A673 (cell line): ENCODE measurements around the gene SEC14L5. TPM values are rescaled to one million over a fixed set of nuclear protein-coding genes. Genes with fewer than 3 reads are reported as not detected.

ENCODE experiments used
- BruUV-seq: library from RNA; stranded (reverse); fragments of 400-500 nt; replicated peaks from 2 replicates; lab custom pipeline; 2021; lab: Mats Ljungman, UMichigan
- CTCF ChIA-PET: fragments of 300-600 bp; sonication (Branson Sonifier 250); formaldehyde crosslinking; loops from one replicate; lab custom pipeline; 2022; ENCODE audit warnings: antibody characterized with exemption; lab: Charles Lee
- POLR2A ChIA-PET: fragments of 300-600 bp; sonication (Branson Sonifier 250); formaldehyde crosslinking; loops from one replicate; lab custom pipeline; 2022; ENCODE audit warnings: antibody characterized with exemption; ENCODE audit not compliant: low non-redundant PET; lab: Charles Lee
- DNase-seq: peaks from one replicate; pipeline ENCODE4 v3.0.0-alpha.2; 2015; ENCODE audit warnings: low spot score
- H3K27ac ChIP-seq: fragments of 200-600 bp; sonication (generic); 2 replicates; pipeline ENCODE4 v1.5.1; 2016; ENCODE audit warnings: mixed run types, low read depth, mild to moderate bottlenecking, mixed read lengths, antibody characterized with exemption, low read length; ENCODE audit not compliant: poor library complexity, severe bottlenecking
- H3K27me3 ChIP-seq: fragments of 200-600 bp; sonication (generic); replicated peaks from 2 replicates; pipeline ENCODE4 v1.6.1; 2017; ENCODE audit warnings: mixed run types, low read depth, mild to moderate bottlenecking, mixed read lengths, antibody characterized with exemption, low read length; ENCODE audit not compliant: insufficient read depth, poor library complexity
- H3K36me3 ChIP-seq: fragments of 200-600 bp; sonication (generic); 2 replicates; pipeline ENCODE4 v1.6.1; 2016; ENCODE audit warnings: mixed run types, mild to moderate bottlenecking, mixed read lengths, antibody characterized with exemption, low read length; ENCODE audit not compliant: insufficient read depth, poor library complexity, severe bottlenecking
- H3K4me1 ChIP-seq: fragments of 200-600 bp; sonication (generic); 2 replicates; pipeline ENCODE4 v1.6.1; 2017; ENCODE audit warnings: mixed run types, mild to moderate bottlenecking, mixed read lengths, antibody characterized with exemption, low read length; ENCODE audit not compliant: insufficient read depth, poor library complexity, severe bottlenecking
- H3K4me3 ChIP-seq: fragments of 200-600 bp; sonication (generic); 2 replicates; pipeline ENCODE4 v1.5.1; 2016; ENCODE audit warnings: low read depth, mixed run types, mild to moderate bottlenecking, mixed read lengths, low read length; ENCODE audit not compliant: poor library complexity, severe bottlenecking
- H3K9me3 ChIP-seq: fragments of 200-600 bp; sonication (generic); 2 replicates; pipeline ENCODE4 v1.6.1; 2016; ENCODE audit warnings: mixed run types, low read depth, mild to moderate bottlenecking, mixed read lengths, antibody characterized with exemption, low read length; ENCODE audit not compliant: poor library complexity, severe bottlenecking
- CTCF ChIP-seq: fragments of 300-800, 200-600 bp; sonication (generic); conservative IDR thresholded peaks from 2 replicates; pipeline ENCODE4 v1.5.1; 2017; ENCODE audit warnings: low read depth, mild to moderate bottlenecking, antibody characterized with exemption, low read length, moderate library complexity, mixed read lengths
- EZH2 ChIP-seq: fragments of 200-600 bp; sonication (generic); IDR thresholded peaks from 2 replicates; pipeline ENCODE4 v1.6.1; 2017; ENCODE audit warnings: borderline replicate concordance, low read depth, mild to moderate bottlenecking, mixed read lengths, antibody characterized with exemption, low read length; ENCODE audit not compliant: poor library complexity, severe bottlenecking
- intact Hi-C: fragments of 100-400 bp; cut with micrococcal nuclease; formaldehyde crosslinking; loops from one replicate; pipeline ENCODE4 v1.10.0; 2022; ENCODE audit not compliant: unreplicated experiment
- total RNA-seq: library from RNA; stranded (reverse); gene quantifications from 2 replicates; pipeline ENCODE4 v1.2.3, GENCODE V29; 2021

Gene SEC14L5
- total RNA-seq, 1 experiment from 2014 or later = 0.04 TPM

- no peak for TF ChIP-seq CTCF
- no peak for TF ChIP-seq EZH2
- no peak overlapping the region for H3K4me3 ChIP-seq
- intact Hi-C loops = no loop called here
- no peaks in the 10 kb centered on the region for H3K36me3 ChIP-seq
- POLR2A ChIA-PET = no interaction called here
- no peaks in the 10 kb centered on the region for H3K9me3 ChIP-seq
- H3K27me3 ChIP-seq = no peaks in the 10 kb centered on the region
- BruUV-seq = no TSS peak
- H3K27ac ChIP-seq = no peak overlapping the region
- CTCF ChIA-PET = interaction anchor here (0.8 kb wide), 1 partner anchor 108 kb away, joined by 3 read pairs; the partner anchor contains the start of gene ROGDI
- H3K4me1 ChIP-seq = no peaks in the 10 kb centered on the region
- DNase-seq = no peak
Observed at GRCh38 chr16:4910828-4911227, 47.3 kb upstream of the SEC14L5 start.

- Histone ChIP-seq H3K27ac (no peak overlapping the region), H3K9me3 (no peaks in the 10 kb centered on the region), H3K4me3 (no peak overlapping the region), H3K27me3 (no peaks in the 10 kb centered on the region), H3K36me3 (no peaks in the 10 kb centered on the region), H3K4me1 (no peaks in the 10 kb centered on the region)
- ChIA-PET POLR2A (no interaction called here), CTCF (no interaction called here)
- intact Hi-C loops = no loop called here
- DNase-seq = no peak
- BruUV-seq = no TSS peak
- TF ChIP-seq EZH2 = no peak
- no peak for TF ChIP-seq CTCF
Observed at GRCh38 chr16:4911970-4912386, 46.2 kb upstream of the SEC14L5 start.

GRCh38 chr16:4913130-4913773, 44.9 kb upstream of the SEC14L5 start:
- H3K27me3 ChIP-seq = no peaks in the 10 kb centered on the region
- DNase-seq = no peak
- ChIA-PET POLR2A (no interaction called here), CTCF (no interaction called here)
- TF ChIP-seq CTCF = no peak
- no peak for TF ChIP-seq EZH2
- H3K4me1 ChIP-seq = no peaks in the 10 kb centered on the region
- intact Hi-C loops = no loop called here
- H3K36me3 ChIP-seq = no peaks in the 10 kb centered on the region
- no peak overlapping the region for H3K27ac ChIP-seq
- no peak overlapping the region for H3K4me3 ChIP-seq
- BruUV-seq = no TSS peak
- no peaks in the 10 kb centered on the region for H3K9me3 ChIP-seq
